ENCODE data around the gene ZNF474. TPM values are rescaled to one million over a fixed set of nuclear protein-coding genes. Genes with fewer than 3 reads are reported as not detected.

Gene ZNF474
- total RNA-seq, 1 experiment from 2014 or later: 0.36 TPM

DNA sequence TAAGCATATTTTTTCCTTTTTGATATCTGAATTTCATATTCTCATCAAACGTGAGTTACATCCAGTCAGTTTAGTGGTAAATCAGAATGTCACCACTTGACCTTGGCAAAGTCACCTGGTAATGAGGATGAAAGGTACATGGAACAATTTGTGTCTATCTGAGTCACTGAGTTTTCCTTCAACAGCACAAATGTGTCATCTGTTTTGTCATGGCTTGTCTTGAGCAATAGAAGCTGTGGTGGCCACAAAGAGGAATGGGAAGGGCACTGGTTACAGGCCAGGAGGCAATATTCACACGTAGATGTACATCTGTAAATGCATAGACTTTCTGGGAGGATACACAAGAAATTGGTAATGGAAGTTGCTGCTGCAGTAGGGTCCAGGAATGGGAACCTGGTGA, 8.4 kb upstream of the ZNF474 start:
- H3K27ac ChIP-seq (ENCODE audit: low read length): no peak overlapping the region
- no TSS peak for BruUV-seq (replicated peaks)
- intact Hi-C loops (cut with micrococcal nuclease): no loop called here
- no peak for TF ChIP-seq EZH2phosphoT487 (IDR thresholded peaks at IDR 0.05; ENCODE audit: borderline replicate concordance, low read length)
- TF ChIP-seq, protein P1, sequence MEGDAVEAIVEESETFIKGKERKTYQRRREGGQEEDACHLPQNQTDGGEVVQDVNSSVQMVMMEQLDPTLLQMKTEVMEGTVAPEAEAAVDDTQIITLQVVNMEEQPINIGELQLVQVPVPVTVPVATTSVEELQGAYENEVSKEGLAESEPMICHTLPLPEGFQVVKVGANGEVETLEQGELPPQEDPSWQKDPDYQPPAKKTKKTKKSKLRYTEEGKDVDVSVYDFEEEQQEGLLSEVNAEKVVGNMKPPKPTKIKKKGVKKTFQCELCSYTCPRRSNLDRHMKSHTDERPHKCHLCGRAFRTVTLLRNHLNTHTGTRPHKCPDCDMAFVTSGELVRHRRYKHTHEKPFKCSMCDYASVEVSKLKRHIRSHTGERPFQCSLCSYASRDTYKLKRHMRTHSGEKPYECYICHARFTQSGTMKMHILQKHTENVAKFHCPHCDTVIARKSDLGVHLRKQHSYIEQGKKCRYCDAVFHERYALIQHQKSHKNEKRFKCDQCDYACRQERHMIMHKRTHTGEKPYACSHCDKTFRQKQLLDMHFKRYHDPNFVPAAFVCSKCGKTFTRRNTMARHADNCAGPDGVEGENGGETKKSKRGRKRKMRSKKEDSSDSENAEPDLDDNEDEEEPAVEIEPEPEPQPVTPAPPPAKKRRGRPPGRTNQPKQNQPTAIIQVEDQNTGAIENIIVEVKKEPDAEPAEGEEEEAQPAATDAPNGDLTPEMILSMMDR (conservative IDR thresholded peaks at IDR 0.05; ENCODE audit: low read depth, low read length): no peak
- no peak for TF ChIP-seq EZH2 (IDR thresholded peaks at IDR 0.05; ENCODE audit: low read length, unreplicated experiment)
- H3K4me2 ChIP-seq (ENCODE audit: low read length): no peak overlapping the region
- peak; percentile 72 for DNase-seq
- ChIA-PET CTCF (no interaction called here), POLR2A (ENCODE audit: unreplicated experiment) (no interaction called here)
- ATAC-seq: no peak
- no peak overlapping the region for H3K9ac ChIP-seq (ENCODE audit: low read length)
- peaks cover 7% of the 10 kb centered on the region for H3K4me1 ChIP-seq (ENCODE audit: insufficient read depth, low read length)
- no peaks in the 10 kb centered on the region for H4K20me1 ChIP-seq (ENCODE audit: low read length)
- H3K79me2 ChIP-seq (ENCODE audit: low read length): no peaks in the 10 kb centered on the region
- H2AFZ ChIP-seq (ENCODE audit: low read length): no peak overlapping the region
- H3K4me3 ChIP-seq (ENCODE audit: low read length): no peak overlapping the region
- H3F3A ChIP-seq (ENCODE audit: low read length, unreplicated experiment): no peaks in the 10 kb centered on the region
- H3K36me3 ChIP-seq (ENCODE audit: low read depth, low read length): no peaks in the 10 kb centered on the region
- H3K27me3 ChIP-seq (ENCODE audit: low read length): no peaks in the 10 kb centered on the region
- H3K9me2 ChIP-seq (replicated peaks; ENCODE audit: low read length): no peaks in the 10 kb centered on the region
- no peaks in the 10 kb centered on the region for H3K9me3 ChIP-seq (ENCODE audit: low read length)

DNA sequence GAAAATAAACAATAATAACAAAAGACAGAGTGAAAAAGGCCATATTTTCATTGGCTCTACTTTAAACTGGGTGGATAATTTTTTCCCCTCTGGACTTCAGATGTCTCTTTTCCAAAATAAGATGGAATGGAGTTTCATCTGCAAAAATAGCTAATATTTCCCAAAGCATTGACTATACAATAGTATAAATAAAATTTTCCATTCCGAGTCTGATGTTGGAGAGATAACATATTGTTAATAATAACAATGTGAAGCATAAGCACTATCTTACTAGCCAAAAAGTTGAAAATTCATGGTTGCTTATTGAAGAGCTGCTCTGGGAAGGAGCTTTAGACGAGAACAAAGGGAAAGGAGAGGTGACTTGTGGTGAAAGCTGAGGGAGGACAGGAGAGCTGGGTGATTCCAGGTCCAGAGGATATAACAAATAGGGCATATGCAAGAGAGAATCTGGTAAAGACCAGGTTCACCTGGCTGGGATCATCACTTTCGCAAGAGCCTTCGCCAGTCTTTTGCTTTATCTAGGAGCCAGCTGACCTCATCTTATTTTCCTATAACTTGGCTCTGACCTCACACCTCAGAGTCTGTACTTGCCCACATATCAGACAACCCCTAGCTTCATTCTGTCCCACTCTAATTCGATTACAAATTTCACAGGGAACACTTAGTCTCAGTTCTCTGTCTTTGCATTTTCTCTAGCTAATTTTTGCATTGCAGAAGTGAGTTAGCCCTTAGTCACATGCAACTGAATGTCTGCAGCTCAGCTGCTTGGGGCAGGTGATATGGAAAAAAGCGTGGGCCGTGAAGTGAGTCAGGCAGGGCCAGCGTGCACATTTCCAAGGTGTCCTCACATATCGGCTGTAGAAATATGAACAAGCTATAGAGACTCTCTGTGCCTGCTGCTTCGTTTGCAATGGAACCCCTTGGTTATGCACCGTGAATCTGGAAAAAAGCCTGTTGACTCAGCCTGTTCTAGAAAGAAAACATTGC, 7.6 kb upstream of the ZNF474 start:
- no TSS peak for BruUV-seq (replicated peaks)
- ChIA-PET POLR2A (ENCODE audit: unreplicated experiment) (no interaction called here), CTCF (no interaction called here)
- H3K27me3 ChIP-seq (ENCODE audit: low read length): no peaks in the 10 kb centered on the region
- H2AFZ ChIP-seq (ENCODE audit: low read length): no peak overlapping the region
- H3K9ac ChIP-seq (ENCODE audit: low read length): no peak overlapping the region
- H3K9me3 ChIP-seq (ENCODE audit: low read length): no peaks in the 10 kb centered on the region
- TF ChIP-seq EZH2 (IDR thresholded peaks at IDR 0.05; ENCODE audit: low read length, unreplicated experiment): no peak
- TF ChIP-seq, protein P1 (conservative IDR thresholded peaks at IDR 0.05; ENCODE audit: low read depth, low read length): no peak
- no peak for TF ChIP-seq EZH2phosphoT487 (IDR thresholded peaks at IDR 0.05; ENCODE audit: borderline replicate concordance, low read length)
- H3K4me1 ChIP-seq (ENCODE audit: insufficient read depth, low read length): peaks cover 7% of the 10 kb centered on the region
- no peaks in the 10 kb centered on the region for H3F3A ChIP-seq (ENCODE audit: low read length, unreplicated experiment)
- intact Hi-C loops (cut with micrococcal nuclease): no loop called here
- H3K79me2 ChIP-seq (ENCODE audit: low read length): no peaks in the 10 kb centered on the region
- H3K9me2 ChIP-seq (replicated peaks; ENCODE audit: low read length): no peaks in the 10 kb centered on the region
- H3K4me3 ChIP-seq (ENCODE audit: low read length): no peak overlapping the region
- H3K36me3 ChIP-seq (ENCODE audit: low read depth, low read length): no peaks in the 10 kb centered on the region
- peak overlapping the region; percentile 8 for H3K27ac ChIP-seq (ENCODE audit: low read length)
- DNase-seq (peak; percentile 52), ATAC-seq (peak; percentile 37; the same call in 1 of the 2 replicates)
- H4K20me1 ChIP-seq (ENCODE audit: low read length): no peaks in the 10 kb centered on the region
- H3K4me2 ChIP-seq (ENCODE audit: low read length): peak overlapping the region; percentile 17; the same call in 1 of the 2 replicates

DNA sequence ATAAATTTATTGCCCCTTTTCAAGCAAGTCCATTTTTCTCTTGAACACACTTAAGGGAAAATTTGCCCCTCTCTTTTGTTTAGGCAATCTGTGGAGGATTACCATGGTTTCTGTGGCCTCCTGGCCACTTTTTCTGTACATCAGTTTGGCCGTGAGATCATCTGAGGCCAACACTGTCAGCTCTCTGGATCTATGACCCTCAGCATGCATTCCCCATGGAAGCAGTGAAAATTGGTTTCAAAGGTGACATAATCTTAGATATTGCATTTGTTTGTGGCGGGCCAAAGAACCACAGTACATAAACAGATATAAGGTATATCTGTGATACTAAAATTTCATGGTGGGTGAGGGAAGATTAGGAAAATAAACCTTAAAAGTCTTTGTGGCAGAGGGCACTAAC, 4.6 kb upstream of the ZNF474 start:
- Histone ChIP-seq H3K4me2 (ENCODE audit: low read length) (no peak overlapping the region), H3K36me3 (ENCODE audit: low read depth, low read length) (no peaks in the 10 kb centered on the region), H3K9me3 (ENCODE audit: low read length) (no peaks in the 10 kb centered on the region), H3K27ac (ENCODE audit: low read length) (no peak overlapping the region), H3K9ac (ENCODE audit: low read length) (no peak overlapping the region), H3K79me2 (ENCODE audit: low read length) (no peaks in the 10 kb centered on the region), H4K20me1 (ENCODE audit: low read length) (no peaks in the 10 kb centered on the region), H2AFZ (ENCODE audit: low read length) (no peak overlapping the region), H3F3A (ENCODE audit: low read length, unreplicated experiment) (no peaks in the 10 kb centered on the region), H3K9me2 (replicated peaks; ENCODE audit: low read length) (no peaks in the 10 kb centered on the region), H3K27me3 (ENCODE audit: low read length) (no peaks in the 10 kb centered on the region), H3K4me3 (ENCODE audit: low read length) (no peak overlapping the region), H3K4me1 (ENCODE audit: insufficient read depth, low read length) (peaks cover 11% of the 10 kb centered on the region)
- TF ChIP-seq EZH2 (IDR thresholded peaks at IDR 0.05; ENCODE audit: low read length, unreplicated experiment) (no peak), EZH2phosphoT487 (IDR thresholded peaks at IDR 0.05; ENCODE audit: borderline replicate concordance, low read length) (no peak)
- TF ChIP-seq, protein P1 (conservative IDR thresholded peaks at IDR 0.05; ENCODE audit: low read depth, low read length): no peak
- intact Hi-C loops (cut with micrococcal nuclease): no loop called here
- no TSS peak for BruUV-seq (replicated peaks)
- ATAC-seq (no peak), DNase-seq (no peak)
- ChIA-PET POLR2A (ENCODE audit: unreplicated experiment) (no interaction called here), CTCF (no interaction called here)

Measured in PC-3 (cell line).